Endothelial cell of umbilical vein (primary cell): Measurements from ENCODE around the gene ATP9B.

Experiments
- CTCF ChIP-seq, 2 donors: IDR thresholded peaks; 1 replicate in 1 of 2; 2 replicates in 1 of 2; pipeline ENCODE4 v1.5.1; 2011; ENCODE audit warnings: low read length in 2 of 2, mild to moderate bottlenecking in 2 of 2, moderate library complexity in 2 of 2, control low read depth in 1 of 2, inconsistent platforms in 1 of 2, low read depth in 1 of 2; ENCODE audit not compliant: insufficient read depth in 1 of 2; ENCODE audit errors: extremely low read depth in 1 of 2
- GATA2 ChIP-seq: IDR thresholded peaks from 2 replicates; pipeline ENCODE4 v1.7.0; 2011; ENCODE audit warnings: low read depth, mild to moderate bottlenecking, moderate library complexity, mixed read lengths, low read length; ENCODE audit not compliant: insufficient read length, insufficient read depth

GRCh38 chr18:79422783-79423165, 353.6 kb downstream of the ATP9B start:
- TF ChIP-seq GATA2 (no peak), CTCF (IDR thresholded peaks at IDR 0.05; ENCODE audit: extremely low read depth in 1 of 2, insufficient read depth in 1 of 2, low read depth in 1 of 2, low read length in 2 of 2) (no peak)
